GM12801 (cell line): ENCODE data around the gene WEE1.

Experiments used
- TF ChIP-seq, protein P1 (sequence below): IDR thresholded peaks from one replicate; pipeline ENCODE4 v1.5.1; 2011; ENCODE audit warnings: control low read depth; ENCODE audit not compliant: insufficient read length; ENCODE audit errors: extremely low read depth

WEE1 gene

GRCh38 chr11:9639099-9639498 lies 65.6 kb downstream of the WEE1 start:
- TF ChIP-seq, protein P1, sequence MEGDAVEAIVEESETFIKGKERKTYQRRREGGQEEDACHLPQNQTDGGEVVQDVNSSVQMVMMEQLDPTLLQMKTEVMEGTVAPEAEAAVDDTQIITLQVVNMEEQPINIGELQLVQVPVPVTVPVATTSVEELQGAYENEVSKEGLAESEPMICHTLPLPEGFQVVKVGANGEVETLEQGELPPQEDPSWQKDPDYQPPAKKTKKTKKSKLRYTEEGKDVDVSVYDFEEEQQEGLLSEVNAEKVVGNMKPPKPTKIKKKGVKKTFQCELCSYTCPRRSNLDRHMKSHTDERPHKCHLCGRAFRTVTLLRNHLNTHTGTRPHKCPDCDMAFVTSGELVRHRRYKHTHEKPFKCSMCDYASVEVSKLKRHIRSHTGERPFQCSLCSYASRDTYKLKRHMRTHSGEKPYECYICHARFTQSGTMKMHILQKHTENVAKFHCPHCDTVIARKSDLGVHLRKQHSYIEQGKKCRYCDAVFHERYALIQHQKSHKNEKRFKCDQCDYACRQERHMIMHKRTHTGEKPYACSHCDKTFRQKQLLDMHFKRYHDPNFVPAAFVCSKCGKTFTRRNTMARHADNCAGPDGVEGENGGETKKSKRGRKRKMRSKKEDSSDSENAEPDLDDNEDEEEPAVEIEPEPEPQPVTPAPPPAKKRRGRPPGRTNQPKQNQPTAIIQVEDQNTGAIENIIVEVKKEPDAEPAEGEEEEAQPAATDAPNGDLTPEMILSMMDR = no peak
